Stomach (tissue), 9 donors: ENCODE data around the gene PPIL3. TPM values are rescaled to one million over a fixed set of nuclear protein-coding genes. Genes with fewer than 3 reads are reported as not detected.

Experiments used
- DNase-seq, 2 donors: peaks; one replicate each; pipeline versions ENCODE4 v3.0.0 to v3.0.0-alpha.2; 2013 to 2019
- H3K27ac ChIP-seq, 5 donors: fragments of 200-600 bp in 4 of 5; sonication (generic) in 4 of 5; one replicate each; pipeline ENCODE4 v1.5.1; 2013 to 2019; ENCODE audit warnings: mild to moderate bottlenecking in 1 of 5, moderate library complexity in 1 of 5
- H3K27me3 ChIP-seq, 3 donors: fragments of 200-600 bp; sonication (generic); one replicate each; pipeline ENCODE4 v1.5.1; 2017 to 2019; ENCODE audit warnings: mixed run types in 1 of 3
- H3K36me3 ChIP-seq, 4 donors: fragments of 200-600 bp; sonication (generic); 1 replicate in 3 of 4; 2 replicates in 1 of 4; pipeline ENCODE4 v1.5.1; 2016 to 2019
- H3K4me1 ChIP-seq, 4 donors: fragments of 200-600 bp; sonication (generic); one replicate each; pipeline ENCODE4 v1.5.1; 2016 to 2019
- H3K4me3 ChIP-seq, 4 donors: fragments of 200-600 bp; sonication (generic) in 3 of 4; one replicate each; pipeline ENCODE4 v1.5.1; 2016 to 2019; ENCODE audit warnings: mild to moderate bottlenecking in 1 of 4
- H3K9me3 ChIP-seq, 4 donors: fragments of 200-600 bp; sonication (generic); one replicate each; pipeline ENCODE4 v1.5.1; 2016 to 2019
- CTCF ChIP-seq, 7 experiments: fragments of 450-650 bp in 4 of 7; fragments of 200-600 bp in 3 of 7; sonication (generic) in 3 of 7; IDR thresholded peaks; one replicate each; pipeline ENCODE4 v1.5.1; 2016 to 2019; ENCODE audit warnings: antibody characterized with exemption in 7 of 7, control low read depth in 2 of 7, mild to moderate bottlenecking in 1 of 7
- EP300 ChIP-seq: sonication (generic); formaldehyde crosslinking; IDR thresholded peaks from one replicate; pipeline ENCODE4 v1.6.1; 2017; ENCODE audit warnings: antibody characterized with exemption
- POLR2A ChIP-seq, 4 donors: fragments of 450-650 bp; IDR thresholded peaks; one replicate each; pipeline ENCODE4 v1.6.1; 2016; ENCODE audit warnings: antibody characterized with exemption in 4 of 4, control low read depth in 2 of 4, mild to moderate bottlenecking in 1 of 4, moderate library complexity in 1 of 4
- POLR2AphosphoS5 ChIP-seq, 3 donors: sonication (generic); formaldehyde crosslinking; IDR thresholded peaks; one replicate each; pipeline ENCODE4 v1.6.1; 2016; ENCODE audit warnings: antibody characterized with exemption in 3 of 3
- WGBS, 5 donors: extraction: QIAGEN DNeasy Blood & Tissue Kit in 3 of 5; methylation state at CpG; one replicate each; pipeline versions ENCODE4 v1.1.5 to v1.1.7; 2013 to 2018; 5-methylcytosine and 5-hydroxymethylcytosine counted together
- intact Hi-C: fragments of 100-400 bp; cut with DNase I; formaldehyde crosslinking; loops from one replicate; pipeline ENCODE4 v1.15.1; 2023; ENCODE audit warnings: low total_unique reads
- polyA plus RNA-seq, 3 donors: library from polyadenylated mRNA; stranded (reverse); fragments of 200-250 nt; gene quantifications; one replicate each; pipeline ENCODE4 v1.2.3, GENCODE V29; 2013
- total RNA-seq, 5 donors: library from RNA; depleted of rRNA; stranded (reverse); fragments of >200 nt; gene quantifications; one replicate each; pipeline versions ENCODE4 v1.1.0 to v1.2.3, GENCODE V29; 2014 to 2016
- donor health status: healthy with polysubstance abuse.
- donor health status: Bipolar disorder and iron deficiency.
- donor health status: healthy.

Gene PPIL3
- total and polyA plus RNA-seq, 8 donors: 5.5 to 51.2 (median 24.4) TPM; not detected in 2

GRCh38 chr2:200847939-200848338 lies 40.9 kb downstream of the PPIL3 start:
- H3K9me3 ChIP-seq: no peaks in the 10 kb centered on the region
- H3K36me3 ChIP-seq: peaks cover 25 to 30% (median 28%) of the 10 kb centered on the region in 4 donors
- no peak overlapping the region for H3K27ac ChIP-seq
- intact Hi-C loops: no loop called here
- no peak for TF ChIP-seq POLR2AphosphoS5 (IDR thresholded peaks at IDR 0.05)
- H3K4me1 ChIP-seq: no peaks in the 10 kb centered on the region
- 72 to 92% (median 87%) methylated on average over 4 of the region's 4 CpGs for WGBS, 5 donors
- no peak for DNase-seq
- H3K27me3 ChIP-seq: no peaks in the 10 kb centered on the region
- H3K4me3 ChIP-seq: no peak overlapping the region

DNA sequence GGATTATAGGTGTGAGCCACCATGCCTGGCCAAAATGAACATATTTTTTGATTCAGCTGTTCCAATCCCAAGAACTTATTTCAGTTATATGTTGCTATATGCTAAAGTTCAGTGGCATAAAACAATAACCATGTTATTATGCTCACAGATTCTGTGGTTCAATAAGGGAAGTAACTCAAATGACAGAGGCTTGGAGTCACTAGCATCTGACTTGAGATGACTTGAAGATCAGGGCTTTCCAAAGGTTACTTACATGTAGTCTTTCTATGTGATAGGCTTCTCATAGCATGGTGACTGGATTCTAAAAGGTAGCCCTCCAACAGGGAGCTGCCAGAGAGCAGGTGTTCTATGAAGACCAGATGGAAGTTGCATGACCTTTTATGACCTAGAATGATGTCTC lies 41.6 kb downstream of the PPIL3 start:
- no peaks in the 10 kb centered on the region for H3K9me3 ChIP-seq

DNA sequence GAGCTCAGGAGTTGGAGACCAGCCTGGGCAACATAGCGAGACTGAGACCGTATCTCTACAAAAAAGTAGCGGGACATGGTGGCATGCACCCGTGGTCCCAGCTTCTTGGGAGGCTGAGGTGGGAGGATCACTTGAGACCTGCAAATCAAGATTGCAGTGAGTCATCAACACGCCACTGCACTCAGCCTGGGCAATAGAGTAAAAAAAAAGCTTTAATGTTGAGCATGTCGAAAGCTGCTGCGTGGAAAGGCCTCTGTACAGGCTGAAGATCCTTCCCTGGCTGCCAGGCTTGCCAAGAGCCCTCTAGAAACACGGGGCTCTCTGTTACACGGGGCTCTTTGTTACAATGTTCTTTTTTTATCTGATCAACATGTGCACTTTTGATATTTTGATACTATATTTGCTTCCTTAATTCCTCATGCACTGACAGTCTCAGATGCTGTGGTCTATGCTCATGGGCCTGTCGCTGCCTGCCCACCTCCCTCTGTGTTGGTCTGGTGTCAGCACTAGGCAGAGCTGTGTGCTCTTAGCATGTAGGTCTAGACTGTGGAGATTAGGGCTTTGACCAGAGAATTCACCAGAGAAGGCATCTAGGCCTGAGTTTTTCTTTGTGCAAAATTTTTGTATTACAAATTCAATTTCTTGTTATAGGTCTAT lies 43.1 kb downstream of the PPIL3 start:
- Histone ChIP-seq H3K36me3 (peaks cover 4 to 8% (median 6%) of the 10 kb centered on the region in 4 donors), H3K4me1 (no peaks in the 10 kb centered on the region), H3K9me3 (no peaks in the 10 kb centered on the region), H3K27ac (no peak overlapping the region), H3K27me3 (no peaks in the 10 kb centered on the region), H3K4me3 (no peak overlapping the region)
- TF ChIP-seq EP300: no peak
- no peak for TF ChIP-seq CTCF (IDR thresholded peaks at IDR 0.05)
- no peak for TF ChIP-seq POLR2AphosphoS5 (IDR thresholded peaks at IDR 0.05)
- no peak for TF ChIP-seq POLR2A (IDR thresholded peaks at IDR 0.05)
- 76 to 84% (median 83%) methylated on average over 10 of the region's 10 CpGs for WGBS, 5 donors
- intact Hi-C loops: no loop called here
- DNase-seq: no peak

More for the DNA sequence above, 41.6 kb downstream of the PPIL3 start:
- Histone ChIP-seq H3K27me3 (no peaks in the 10 kb centered on the region), H3K4me3 (no peak overlapping the region), H3K27ac (no peak overlapping the region), H3K36me3 (peaks cover 19 to 23% (median 21%) of the 10 kb centered on the region in 4 donors), H3K4me1 (no peaks in the 10 kb centered on the region)
- intact Hi-C loops: no loop called here
- DNase-seq: no peak
- TF ChIP-seq EP300 (no peak), POLR2A (IDR thresholded peaks at IDR 0.05) (no peak), CTCF (IDR thresholded peaks at IDR 0.05) (no peak), POLR2AphosphoS5 (IDR thresholded peaks at IDR 0.05) (no peak)

GRCh38 chr2:200845194-200845593 lies 43.7 kb downstream of the PPIL3 start:
- WGBS, 5 donors: 86 to 95% (median 90%) methylated on average over 4 to 5 of the region's 5 CpGs
- DNase-seq: no peak
- Histone ChIP-seq H3K9me3 (no peaks in the 10 kb centered on the region), H3K4me1 (no peaks in the 10 kb centered on the region), H3K4me3 (no peak overlapping the region), H3K36me3 (peaks cover 0 to 2% (median under 1%) of the 10 kb centered on the region in 4 donors), H3K27ac (no peak overlapping the region), H3K27me3 (no peaks in the 10 kb centered on the region)
- TF ChIP-seq POLR2A (IDR thresholded peaks at IDR 0.05) (no peak), EP300 (no peak), CTCF (IDR thresholded peaks at IDR 0.05) (no peak), POLR2AphosphoS5 (IDR thresholded peaks at IDR 0.05) (no peak)
- intact Hi-C loops: no loop called here
